Activated T-cell treated with anti-CD3 and anti-CD28 coated beads, Interleukin-2, amount 50 U/mL, for 1 hour (primary cell): ENCODE results near the gene RIMBP3C.
"Not testable (repeated sequence)": the region's sequence is repeated elsewhere in the genome, so short reads cannot be mapped to it uniquely, and the experiment has no call there.

Source experiments
- DNase-seq: peaks from one replicate; pipeline ENCODE4 v3.0.0-alpha.2; 2020

The RIMBP3C gene, protein sequence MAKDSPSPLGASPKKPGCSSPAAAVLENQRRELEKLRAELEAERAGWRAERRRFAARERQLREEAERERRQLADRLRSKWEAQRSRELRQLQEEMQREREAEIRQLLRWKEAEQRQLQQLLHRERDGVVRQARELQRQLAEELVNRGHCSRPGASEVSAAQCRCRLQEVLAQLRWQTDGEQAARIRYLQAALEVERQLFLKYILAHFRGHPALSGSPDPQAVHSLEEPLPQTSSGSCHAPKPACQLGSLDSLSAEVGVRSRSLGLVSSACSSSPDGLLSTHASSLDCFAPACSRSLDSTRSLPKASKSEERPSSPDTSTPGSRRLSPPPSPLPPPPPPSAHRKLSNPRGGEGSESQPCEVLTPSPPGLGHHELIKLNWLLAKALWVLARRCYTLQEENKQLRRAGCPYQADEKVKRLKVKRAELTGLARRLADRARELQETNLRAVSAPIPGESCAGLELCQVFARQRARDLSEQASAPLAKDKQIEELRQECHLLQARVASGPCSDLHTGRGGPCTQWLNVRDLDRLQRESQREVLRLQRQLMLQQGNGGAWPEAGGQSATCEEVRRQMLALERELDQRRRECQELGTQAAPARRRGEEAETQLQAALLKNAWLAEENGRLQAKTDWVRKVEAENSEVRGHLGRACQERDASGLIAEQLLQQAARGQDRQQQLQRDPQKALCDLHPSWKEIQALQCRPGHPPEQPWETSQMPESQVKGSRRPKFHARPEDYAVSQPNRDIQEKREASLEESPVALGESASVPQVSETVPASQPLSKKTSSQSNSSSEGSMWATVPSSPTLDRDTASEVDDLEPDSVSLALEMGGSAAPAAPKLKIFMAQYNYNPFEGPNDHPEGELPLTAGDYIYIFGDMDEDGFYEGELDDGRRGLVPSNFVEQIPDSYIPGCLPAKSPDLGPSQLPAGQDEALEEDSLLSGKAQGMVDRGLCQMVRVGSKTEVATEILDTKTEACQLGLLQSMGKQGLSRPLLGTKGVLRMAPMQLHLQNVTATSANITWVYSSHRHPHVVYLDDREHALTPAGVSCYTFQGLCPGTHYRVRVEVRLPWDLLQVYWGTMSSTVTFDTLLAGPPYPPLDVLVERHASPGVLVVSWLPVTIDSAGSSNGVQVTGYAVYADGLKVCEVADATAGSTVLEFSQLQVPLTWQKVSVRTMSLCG (N-terminal part only)

DNA sequence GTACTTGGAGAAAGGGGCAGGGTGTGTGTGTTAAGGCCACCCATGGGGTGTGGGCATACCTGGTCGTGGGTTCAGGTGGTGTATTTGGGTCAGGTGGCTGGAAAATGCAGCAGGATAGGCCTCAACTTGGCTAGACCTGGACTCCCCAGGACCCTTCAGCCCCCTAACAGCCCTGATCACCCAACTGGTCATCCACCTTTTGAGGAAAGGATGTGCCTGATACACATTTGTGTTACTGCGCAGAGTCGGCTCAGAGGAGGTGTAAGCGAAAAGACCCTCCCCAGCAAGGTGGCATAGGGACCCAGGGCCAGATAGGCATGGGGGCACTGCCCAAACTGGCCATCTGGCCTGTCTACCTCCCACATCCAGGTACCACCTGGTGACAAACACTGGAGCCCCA, at the start of gene RIMBP3C:
Gene RIMBP3C, minus strand, starts transcription at position 101 of the 400 bp plus-strand sequence. CDS start 485 bp downstream, outside the sequence.
- not testable (repeated sequence) for DNase-seq

DNA sequence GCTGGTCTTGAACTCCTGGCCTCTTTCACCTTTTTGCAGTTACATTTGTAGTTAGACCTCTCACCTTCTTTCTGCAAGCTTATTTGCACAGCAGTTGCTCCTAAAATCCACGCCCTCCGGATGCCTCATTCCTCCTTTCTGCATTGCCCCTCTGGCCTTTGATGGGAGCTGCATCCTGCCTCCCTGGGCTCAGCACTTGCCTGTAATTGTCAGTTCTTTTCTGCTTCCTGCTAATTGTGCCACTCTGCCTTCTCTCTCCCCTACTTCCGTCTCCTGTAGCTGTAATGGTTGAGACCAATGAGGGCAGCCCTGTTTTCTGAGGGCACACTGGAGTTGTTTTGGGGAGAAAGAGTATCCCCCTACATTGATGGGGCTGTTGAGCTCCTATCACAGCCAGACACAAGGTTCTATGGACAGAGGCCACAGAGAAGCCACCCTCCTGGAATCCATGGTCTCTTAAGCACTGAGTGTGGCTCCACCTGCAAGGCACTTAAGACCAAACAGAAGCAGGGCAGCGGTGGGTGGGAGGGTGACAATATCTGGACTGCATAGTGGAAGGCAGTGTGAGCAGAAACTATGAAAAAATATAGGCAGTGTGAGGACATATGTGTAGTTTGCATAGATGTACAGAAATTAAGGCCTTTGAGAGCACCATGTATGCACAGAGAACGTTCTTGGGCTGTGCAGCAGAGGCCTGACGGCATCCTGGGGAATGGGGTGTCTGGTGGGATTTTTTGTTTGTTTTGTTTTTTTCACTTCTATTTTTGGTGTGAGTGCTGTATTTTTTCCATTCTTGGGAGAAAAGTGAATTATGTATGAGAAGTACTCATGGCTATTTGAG, 48.0 kb upstream of the RIMBP3C start:
- DNase-seq, result no peak

DNA sequence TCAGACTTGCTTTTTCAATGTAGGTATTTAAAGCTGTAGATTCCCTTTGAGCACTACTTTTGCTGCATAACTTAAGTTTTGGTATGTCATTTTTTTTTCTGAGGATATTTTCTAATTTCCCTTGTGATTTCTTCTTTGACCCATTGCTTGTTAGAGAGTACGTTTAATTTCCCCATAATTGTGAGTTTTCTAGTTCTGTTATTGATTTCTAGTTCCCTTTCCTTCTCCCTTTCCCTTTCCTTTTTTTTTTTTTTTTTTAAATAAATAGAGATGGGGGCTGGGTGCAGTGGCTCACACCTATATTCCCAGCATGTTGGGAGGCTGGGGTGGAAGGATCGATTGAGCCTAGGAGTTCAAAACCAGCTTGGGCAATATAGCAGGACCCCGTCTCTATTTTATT, 47.0 kb upstream of the RIMBP3C start:
- no peak for DNase-seq

DNA sequence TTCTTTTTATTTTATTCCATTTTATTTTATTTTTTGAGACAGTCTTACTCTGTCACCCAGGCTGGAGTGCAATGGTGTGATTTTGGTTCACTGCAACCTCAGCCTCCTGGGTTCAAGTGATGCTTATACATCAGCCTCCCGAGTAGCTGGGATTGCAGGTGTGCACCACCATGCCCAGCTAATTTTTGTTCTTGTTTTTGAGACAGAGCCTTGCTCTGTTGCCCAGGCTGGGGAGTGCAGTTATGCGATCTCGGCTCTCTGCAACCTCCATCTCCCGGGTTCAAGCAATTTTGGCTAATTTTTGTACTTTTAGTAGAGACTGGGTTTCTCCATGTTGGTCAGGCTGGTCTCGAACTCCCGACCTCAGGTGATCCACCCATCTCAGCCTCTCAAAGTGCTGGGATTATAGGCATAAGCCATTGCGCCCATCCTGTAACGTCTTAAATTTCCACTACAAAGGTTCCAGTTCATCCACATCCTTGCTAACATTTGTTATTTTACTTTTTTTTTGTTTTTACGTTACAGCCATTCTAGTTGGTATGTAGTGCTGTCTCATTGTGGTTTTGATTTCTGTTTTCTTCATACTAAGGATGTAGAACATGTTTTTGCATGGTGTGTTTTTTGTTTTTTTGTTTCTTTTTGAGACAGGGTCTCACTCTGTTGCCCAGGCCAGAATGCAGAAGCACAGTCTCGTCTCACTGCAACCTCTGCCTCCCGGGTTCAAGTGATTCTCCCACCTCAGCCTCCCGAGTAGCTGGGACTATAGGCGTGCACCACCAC, 45.3 kb upstream of the RIMBP3C start:
- not testable (repeated sequence) for DNase-seq

DNA sequence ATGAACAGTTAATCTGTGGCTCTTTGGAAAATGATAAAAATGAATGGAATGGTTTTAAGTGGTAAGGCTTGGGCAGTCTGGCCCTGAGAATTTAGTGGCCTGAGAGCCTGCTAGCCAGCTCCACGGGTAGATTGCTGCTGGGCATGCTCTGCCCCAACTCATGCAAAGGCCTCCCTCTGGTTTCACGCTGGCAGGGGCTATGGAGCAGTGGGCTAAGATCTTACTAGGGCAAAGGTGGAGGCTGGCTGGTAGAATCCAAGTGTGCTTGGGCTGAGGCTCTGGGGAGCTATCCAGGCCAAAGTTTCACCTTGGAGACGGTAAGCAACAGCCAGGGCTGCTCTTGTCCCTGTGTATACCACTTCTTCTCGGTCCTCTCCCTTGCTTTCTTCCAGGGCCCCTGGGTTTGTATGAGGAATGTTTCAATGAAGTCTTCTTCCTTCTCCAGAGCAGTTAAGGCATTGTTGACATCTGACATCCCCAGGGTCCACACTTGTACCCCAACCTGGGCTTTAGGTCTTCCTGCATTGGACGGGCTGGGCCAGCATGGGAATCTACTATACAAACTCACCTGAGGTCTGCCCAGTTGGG, 43.7 kb upstream of the RIMBP3C start:
- DNase-seq, result no peak

DNA sequence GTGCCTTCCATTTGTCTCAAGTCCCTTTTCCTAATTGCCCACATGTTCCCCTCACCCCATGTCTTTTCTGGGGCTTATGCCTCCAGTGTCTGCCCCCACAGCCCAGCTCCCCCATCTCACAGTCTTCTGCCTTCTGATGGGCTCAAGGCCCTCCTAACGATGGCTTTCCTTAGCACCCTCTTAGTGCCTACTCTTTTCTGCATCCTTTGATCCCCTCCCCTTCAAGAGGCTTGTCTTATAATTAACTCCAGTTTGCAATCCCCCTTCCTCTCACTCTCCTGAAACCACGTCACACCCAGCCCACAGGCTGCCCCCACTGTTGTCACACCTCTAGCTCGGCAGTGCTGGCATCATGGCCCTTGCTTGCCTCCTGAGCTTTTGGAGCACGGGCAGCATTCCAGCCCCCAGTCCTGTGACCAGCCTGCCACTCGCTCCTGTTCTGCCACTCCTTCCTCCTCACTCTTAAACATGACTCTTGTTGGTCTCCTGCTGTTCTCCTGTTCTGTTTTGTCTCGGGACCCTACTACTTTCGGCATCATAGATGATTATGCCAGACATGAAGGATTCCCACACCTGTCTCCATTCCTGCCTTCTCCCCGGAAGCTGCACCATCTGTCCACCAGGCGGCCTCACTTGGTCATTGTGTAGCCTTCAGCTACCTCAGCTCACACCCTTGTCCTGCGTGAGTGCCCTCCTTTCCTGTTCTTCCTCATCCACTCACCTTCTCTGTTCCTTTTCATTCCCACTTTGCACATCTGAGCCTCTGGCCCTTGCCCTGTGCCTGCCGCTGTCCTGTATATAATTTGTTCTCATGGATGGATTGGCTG, 42.4 kb upstream of the RIMBP3C start:
- no peak for DNase-seq

DNA sequence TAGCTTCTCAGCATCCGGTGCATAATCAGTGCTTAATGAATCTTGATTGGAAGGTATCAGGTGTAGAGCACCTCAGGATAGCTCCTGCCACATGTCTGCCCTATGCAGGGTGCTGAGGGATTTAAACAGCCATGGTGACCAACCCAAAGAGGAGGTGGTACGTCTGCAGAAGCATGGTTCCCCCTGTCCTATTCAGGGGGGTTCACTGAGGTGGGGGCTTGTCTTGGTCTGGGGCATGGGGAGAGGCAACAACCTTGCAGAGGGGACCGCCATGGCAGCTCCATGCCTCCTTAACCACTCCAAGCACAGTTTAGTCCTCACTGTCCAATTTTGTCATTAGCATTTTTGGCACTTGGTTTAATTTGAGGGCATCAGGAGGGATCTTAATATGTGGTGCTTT, 41.2 kb upstream of the RIMBP3C start:
- no peak for DNase-seq

DNA sequence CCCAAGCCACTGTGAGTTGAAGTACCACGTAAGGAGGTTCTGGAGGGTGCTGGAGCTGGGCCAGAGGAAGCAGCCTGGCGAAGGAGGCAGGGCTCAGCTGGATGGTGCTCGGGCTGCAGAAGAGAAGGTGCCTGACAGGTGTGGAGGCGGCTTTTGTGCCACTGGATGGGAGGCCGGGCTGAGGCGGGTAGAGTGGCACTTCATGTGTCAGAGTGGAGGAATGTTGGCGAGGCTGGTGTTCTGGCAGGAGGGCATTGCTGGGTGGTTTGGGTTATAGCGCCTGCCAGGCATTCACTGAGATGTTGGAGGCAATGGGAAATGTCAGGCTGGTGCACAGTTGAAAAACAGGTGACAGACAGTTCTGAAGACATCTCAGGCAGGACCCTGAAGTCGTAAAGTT, 40.4 kb upstream of the RIMBP3C start:
- DNase-seq, result no peak

DNA sequence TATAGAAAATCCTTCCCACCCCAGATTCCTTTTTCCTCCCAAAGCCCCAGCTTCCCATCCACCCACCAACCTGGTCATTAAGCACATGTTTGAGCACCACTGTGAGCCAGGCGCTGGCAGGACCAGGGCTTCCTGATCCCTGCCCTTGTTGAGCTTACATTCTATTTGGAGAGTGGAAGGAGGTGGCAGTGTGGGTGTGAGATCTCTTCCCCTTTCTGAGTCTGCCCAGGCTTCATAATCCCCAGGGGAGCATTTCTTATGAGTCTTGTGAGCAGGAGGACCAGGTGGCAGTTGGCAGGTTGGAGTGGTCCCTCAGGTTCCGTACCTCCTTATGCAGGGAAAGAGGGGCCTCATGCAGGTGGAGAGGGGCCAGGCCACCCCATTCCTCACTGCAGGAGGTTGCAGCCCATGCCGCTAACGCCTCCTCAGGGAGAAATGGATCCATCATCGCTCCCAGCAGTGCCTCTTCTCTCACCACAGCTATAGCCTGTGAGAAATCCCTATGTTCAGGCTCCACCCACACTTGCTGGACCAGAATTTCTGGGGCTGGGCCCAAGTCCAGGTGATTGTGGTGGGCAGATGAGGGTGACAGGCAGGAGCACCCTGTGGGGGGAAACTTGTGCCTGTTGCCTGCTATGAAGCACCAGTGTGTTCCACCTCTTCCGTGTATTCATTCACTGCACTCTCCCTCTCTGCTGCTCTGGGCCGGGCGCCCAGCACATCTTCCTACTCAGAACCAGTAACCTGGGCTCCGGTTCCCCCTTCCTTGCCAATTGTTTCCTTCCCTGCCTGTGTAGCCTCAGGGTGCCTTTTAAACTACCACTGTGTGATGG, 39.8 kb upstream of the RIMBP3C start:
- DNase-seq, result no peak

DNA sequence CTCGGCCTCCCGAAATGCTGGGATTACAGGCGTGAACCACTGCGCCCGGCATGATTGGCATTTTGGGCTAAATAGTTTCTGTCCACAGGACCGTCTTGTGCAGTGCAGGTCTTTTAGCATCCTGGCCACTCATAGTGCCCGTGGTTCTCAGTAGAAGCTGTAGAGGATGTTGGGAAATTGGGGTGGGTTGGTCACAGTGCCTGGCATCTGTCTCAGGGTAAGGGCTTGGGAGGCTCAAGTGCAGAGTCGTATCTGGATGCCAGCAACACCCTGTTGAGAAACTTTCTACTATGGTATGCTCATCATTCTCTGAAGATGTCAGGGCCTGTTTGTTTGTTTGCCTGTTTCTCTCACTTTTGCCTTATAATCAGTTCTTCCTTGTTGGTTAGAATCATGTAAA, 38.1 kb upstream of the RIMBP3C start:
- no peak for DNase-seq

DNA sequence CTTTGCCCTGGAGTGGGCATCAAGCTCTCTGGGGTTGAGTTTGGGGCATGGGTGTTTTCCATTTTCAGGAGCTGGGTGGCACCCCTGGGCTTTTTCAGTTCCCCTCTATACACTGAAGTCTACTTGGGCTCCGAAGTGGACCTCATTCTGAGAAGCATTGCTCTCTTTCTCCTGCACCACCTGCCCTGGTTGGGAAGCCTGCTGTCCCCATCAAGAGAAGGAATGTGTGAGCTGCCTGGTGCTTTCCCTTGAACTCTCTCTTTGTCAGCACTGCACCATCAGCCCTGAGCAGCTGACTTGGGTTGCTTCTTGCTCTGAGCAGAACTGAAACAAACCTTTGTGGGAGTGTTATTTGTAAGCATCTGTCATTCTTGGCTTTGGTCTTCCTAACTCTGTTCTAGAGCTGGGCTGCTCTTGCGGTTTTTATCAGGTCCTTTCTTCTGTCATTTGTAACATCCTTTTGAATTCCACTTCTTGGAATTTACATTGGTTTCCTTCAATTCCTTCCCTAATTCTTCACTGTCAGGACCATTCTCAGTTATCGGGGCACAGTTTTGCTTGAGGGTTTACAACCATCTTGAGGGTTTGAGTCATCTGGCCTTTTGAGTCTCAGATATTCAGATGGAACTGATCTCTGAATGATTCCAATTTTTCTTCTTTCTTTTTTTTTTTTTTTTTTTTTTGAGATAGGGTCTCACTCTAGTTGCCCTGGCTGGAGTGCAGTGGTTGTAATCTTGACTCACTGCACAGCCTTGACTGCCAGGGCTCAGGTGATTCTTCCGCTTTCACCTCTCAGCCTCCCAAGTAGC, 36.7 kb upstream of the RIMBP3C start:
- DNase-seq, result no peak

DNA sequence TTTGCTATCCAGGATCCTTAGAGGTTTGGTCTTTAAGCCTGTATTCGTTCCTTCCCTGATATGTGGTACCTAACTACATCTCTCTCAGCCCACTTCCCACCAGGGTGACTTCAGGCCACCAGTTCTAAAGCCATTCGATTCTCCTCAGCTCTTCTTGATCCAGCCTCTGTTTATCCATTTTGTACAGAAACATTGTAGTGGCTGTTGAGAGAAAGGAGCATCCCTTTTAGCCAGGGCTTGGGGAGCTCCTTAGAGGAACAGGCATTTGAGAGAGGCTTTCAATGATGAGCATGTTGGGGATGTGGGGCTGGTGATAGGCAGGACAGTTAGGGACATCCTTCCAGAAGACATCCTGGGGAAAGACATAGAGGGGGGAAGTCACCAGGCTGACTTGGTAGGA, 34.1 kb upstream of the RIMBP3C start:
- no peak for DNase-seq

DNA sequence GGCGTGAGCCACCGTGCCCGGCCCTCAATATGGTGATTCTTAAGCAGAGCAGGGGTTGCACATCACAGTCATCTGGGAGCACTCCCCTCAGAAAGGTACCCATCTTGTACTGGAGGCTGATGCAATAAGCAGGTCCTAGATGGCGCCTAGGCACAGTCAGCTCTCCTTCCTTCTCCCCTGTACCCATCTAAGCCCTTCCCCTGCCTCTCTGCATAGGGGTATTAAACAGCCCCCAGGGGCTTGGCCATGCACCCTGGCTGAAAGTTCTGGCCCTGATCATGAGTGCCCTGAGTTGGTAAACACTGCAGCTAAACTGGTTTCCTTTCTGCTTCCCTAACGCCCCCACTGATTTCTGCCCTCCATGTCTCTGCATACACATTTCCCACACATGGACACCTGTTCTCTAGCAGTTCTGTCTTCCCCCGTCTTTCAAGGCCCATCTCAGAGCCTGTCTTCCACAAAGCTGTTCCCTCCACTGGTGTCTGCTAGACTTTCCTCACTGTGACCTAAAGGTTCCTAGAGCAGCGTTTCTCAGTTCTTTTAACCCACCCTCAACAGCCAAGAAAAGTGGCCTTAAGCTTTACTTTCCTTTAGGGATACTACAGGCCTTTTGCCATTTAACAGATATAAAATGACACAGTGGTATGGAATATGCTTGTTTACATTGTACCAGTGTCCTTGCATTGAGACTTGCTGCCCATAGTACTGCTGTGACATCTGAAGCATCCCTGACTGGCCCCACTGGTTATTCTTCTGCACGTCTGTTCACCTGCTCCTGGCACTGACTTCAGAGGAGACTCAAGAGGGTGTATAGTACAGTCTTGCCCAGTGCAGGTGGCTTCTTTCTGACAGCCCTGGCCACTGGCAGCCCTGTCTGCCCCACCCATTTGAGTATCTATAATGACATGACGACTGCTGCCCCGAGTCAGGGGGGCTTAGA, 31.8 kb upstream of the RIMBP3C start:
- DNase-seq, result no peak

DNA sequence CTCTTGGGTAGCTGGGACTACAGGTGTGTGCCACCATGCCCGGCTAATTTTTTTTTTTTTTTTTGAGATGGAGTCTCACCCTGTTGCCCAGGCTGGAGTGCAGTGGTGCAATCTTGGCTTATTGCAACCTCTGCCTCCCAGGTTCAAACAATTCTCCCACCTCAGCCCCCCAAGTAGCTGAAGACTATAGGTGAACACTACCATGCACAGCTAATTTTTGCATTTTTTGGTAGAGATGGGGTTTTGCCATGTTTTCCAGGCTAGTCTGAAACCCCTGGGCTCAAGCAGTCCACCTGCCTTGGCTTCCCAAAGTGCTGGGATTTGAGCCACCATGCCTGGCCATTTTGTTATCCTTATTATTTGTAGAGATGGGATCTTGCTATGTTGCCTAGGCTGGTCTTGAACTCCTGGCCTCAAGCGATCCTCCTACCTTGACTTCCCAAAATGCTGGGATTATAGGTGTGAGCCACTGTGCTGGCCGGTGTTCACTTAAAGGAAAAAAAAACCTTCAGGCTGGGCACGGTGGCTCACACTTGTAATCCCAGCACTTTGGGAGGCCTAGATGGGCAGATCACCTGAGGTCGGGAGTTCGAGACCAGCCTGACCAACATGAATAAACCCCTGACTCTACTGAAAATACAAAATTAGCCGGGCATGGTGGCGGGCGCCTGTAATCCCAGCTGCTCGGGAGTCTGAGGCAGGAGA, 29.9 kb upstream of the RIMBP3C start:
- not testable (repeated sequence) for DNase-seq

DNA sequence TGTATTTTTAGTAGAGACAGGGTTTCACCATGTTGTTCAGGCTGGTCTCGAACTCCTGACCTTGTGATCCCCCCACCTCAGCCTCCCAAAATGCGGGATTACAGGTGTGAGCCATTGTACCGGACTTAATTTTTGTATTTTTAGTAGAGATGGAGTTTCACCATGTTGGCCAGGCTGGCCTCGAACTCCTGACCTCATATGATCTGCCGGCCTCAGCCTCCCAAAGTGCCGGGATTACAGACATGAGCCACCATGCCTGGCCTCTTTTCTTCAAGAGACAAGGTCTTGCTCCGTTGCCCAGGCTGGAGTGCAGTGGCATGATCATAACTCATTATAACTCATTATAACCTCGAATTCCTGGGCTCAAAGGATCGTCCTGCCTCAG, 29.4 kb upstream of the RIMBP3C start:
- not testable (repeated sequence) for DNase-seq

DNA sequence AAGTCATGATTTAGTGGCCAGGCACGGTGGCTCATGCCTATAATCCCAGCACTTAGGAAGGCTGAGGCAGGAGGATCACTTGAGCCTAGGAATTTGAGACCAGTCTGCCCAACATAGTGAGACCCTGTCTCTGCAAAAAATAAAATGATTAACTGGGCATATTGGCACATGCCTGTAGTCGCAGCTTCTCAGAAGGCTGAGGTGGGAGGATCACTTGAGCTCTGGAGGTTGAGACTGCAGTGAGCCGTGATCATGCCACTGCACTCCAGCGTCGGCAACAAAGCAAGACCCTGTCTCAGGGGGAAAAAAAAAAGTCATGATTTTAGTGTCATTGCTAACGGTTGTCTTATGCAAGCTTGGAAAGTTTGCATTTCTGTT, 28.2 kb upstream of the RIMBP3C start:
- DNase-seq, result no peak
